ENCODE measurements around the gene GFRA1. TPM values are rescaled to one million over a fixed set of nuclear protein-coding genes. Genes with fewer than 3 reads are reported as not detected.

GFRA1 gene
- polyA plus RNA-seq, 3 donors, result not detected

GRCh38 chr10:116312548-116312947 lies 39.5 kb upstream of the GFRA1 start:
- no peaks in the 10 kb centered on the region for H3K27me3 ChIP-seq (ENCODE audit: control insufficient read depth in 2 of 2, insufficient read depth in 2 of 2, low read length in 2 of 2)
- DNase-seq, result no peak
- no peak overlapping the region for H3K4me3 ChIP-seq (replicated peaks in 1 of 3; ENCODE audit: low read depth in 2 of 3, low read length in 3 of 3)
- H3K27ac Mint-ChIP-seq, result no peak overlapping the region
- H3K36me3 ChIP-seq (replicated peaks in 1 of 2; ENCODE audit: control insufficient read depth in 1 of 2, insufficient read depth in 2 of 2, low read length in 2 of 2), result no peaks in the 10 kb centered on the region
- H4K20me1 ChIP-seq (ENCODE audit: insufficient read depth, low read length), result no peaks in the 10 kb centered on the region
- WGBS (ENCODE audit: insufficient coverage), result no CpG with 5 or more reads among the region's 4 CpGs
- no peaks in the 10 kb centered on the region for H3K27me3 Mint-ChIP-seq (ENCODE audit: low read depth in 3 of 3)
- H2AFZ ChIP-seq (ENCODE audit: insufficient read depth, low read depth, low read length, poor library complexity, severe bottlenecking), result no peak overlapping the region
- H3K9me3 ChIP-seq (replicated peaks in 1 of 2; ENCODE audit: control insufficient read depth in 1 of 2, insufficient read depth in 1 of 2, low read length in 2 of 2), result no peaks in the 10 kb centered on the region
- H3K27ac ChIP-seq (ENCODE audit: low read depth in 1 of 2, low read length in 2 of 2), result no peak overlapping the region
- peaks cover 2% of the 10 kb centered on the region for H3K4me1 Mint-ChIP-seq
- no peaks in the 10 kb centered on the region for H3K36me3 Mint-ChIP-seq
- TF ChIP-seq, protein P1, sequence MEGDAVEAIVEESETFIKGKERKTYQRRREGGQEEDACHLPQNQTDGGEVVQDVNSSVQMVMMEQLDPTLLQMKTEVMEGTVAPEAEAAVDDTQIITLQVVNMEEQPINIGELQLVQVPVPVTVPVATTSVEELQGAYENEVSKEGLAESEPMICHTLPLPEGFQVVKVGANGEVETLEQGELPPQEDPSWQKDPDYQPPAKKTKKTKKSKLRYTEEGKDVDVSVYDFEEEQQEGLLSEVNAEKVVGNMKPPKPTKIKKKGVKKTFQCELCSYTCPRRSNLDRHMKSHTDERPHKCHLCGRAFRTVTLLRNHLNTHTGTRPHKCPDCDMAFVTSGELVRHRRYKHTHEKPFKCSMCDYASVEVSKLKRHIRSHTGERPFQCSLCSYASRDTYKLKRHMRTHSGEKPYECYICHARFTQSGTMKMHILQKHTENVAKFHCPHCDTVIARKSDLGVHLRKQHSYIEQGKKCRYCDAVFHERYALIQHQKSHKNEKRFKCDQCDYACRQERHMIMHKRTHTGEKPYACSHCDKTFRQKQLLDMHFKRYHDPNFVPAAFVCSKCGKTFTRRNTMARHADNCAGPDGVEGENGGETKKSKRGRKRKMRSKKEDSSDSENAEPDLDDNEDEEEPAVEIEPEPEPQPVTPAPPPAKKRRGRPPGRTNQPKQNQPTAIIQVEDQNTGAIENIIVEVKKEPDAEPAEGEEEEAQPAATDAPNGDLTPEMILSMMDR (IDR thresholded peaks at IDR 0.05), result no peak
- H3K4me1 ChIP-seq (ENCODE audit: control insufficient read depth in 1 of 2, insufficient read depth in 2 of 2, low read length in 2 of 2), result no peaks in the 10 kb centered on the region
- H3K79me2 ChIP-seq (ENCODE audit: insufficient read depth, low read length), result no peaks in the 10 kb centered on the region
- H3K4me3 Mint-ChIP-seq, result no peak overlapping the region
- peaks cover 0 to 5% (median 1%) of the 10 kb centered on the region in 7 donors for H3K9me3 Mint-ChIP-seq
- H3K4me2 ChIP-seq (replicated peaks; ENCODE audit: extremely low read depth, low read length, poor library complexity, severe bottlenecking), result no peak overlapping the region
- no peak overlapping the region for H3K9ac ChIP-seq (ENCODE audit: insufficient read depth, low read length, poor library complexity, severe bottlenecking)
- intact Hi-C loops (cut with micrococcal nuclease), result no loop called here

GRCh38 chr10:116311706-116312490 lies 38.9 kb upstream of the GFRA1 start:
- H3K36me3 ChIP-seq (replicated peaks in 1 of 2; ENCODE audit: control insufficient read depth in 1 of 2, insufficient read depth in 2 of 2, low read length in 2 of 2), result no peaks in the 10 kb centered on the region
- H3K27me3 ChIP-seq (ENCODE audit: control insufficient read depth in 2 of 2, insufficient read depth in 2 of 2, low read length in 2 of 2), result no peaks in the 10 kb centered on the region
- no peak overlapping the region for H3K4me3 Mint-ChIP-seq
- no peak overlapping the region for H3K27ac ChIP-seq (ENCODE audit: low read depth in 1 of 2, low read length in 2 of 2)
- H3K9me3 ChIP-seq (replicated peaks in 1 of 2; ENCODE audit: control insufficient read depth in 1 of 2, insufficient read depth in 1 of 2, low read length in 2 of 2), result no peaks in the 10 kb centered on the region
- H3K27ac Mint-ChIP-seq, result no peak overlapping the region
- no peak overlapping the region for H3K9ac ChIP-seq (ENCODE audit: insufficient read depth, low read length, poor library complexity, severe bottlenecking)
- TF ChIP-seq, protein P1 (IDR thresholded peaks at IDR 0.05), result no peak
- intact Hi-C loops (cut with micrococcal nuclease), result no loop called here
- H3K4me3 ChIP-seq (replicated peaks in 1 of 3; ENCODE audit: low read depth in 2 of 3, low read length in 3 of 3), result no peak overlapping the region
- peaks cover 0 to 5% (median 1%) of the 10 kb centered on the region in 7 donors for H3K9me3 Mint-ChIP-seq
- WGBS (ENCODE audit: insufficient coverage), result 71% methylated on average over 1 of the region's 2 CpGs
- H4K20me1 ChIP-seq (ENCODE audit: insufficient read depth, low read length), result no peaks in the 10 kb centered on the region
- no peak overlapping the region for H2AFZ ChIP-seq (ENCODE audit: insufficient read depth, low read depth, low read length, poor library complexity, severe bottlenecking)
- H3K79me2 ChIP-seq (ENCODE audit: insufficient read depth, low read length), result no peaks in the 10 kb centered on the region
- no peaks in the 10 kb centered on the region for H3K27me3 Mint-ChIP-seq (ENCODE audit: low read depth in 3 of 3)
- H3K4me2 ChIP-seq (replicated peaks; ENCODE audit: extremely low read depth, low read length, poor library complexity, severe bottlenecking), result no peak overlapping the region
- no peak for DNase-seq
- no peaks in the 10 kb centered on the region for H3K36me3 Mint-ChIP-seq
- peaks cover 2% of the 10 kb centered on the region for H3K4me1 Mint-ChIP-seq
- no peaks in the 10 kb centered on the region for H3K4me1 ChIP-seq (ENCODE audit: control insufficient read depth in 1 of 2, insufficient read depth in 2 of 2, low read length in 2 of 2)

Measured in CD14-positive monocyte (primary cell).